GM12874 (cell line): ENCODE data around the gene ANGPTL8.

Experiments
- CTCF ChIP-seq: IDR thresholded peaks from 2 replicates; pipeline ENCODE4 v1.5.1; 2011; ENCODE audit warnings: low read depth, mild to moderate bottlenecking, control low read depth, low read length, moderate library complexity; ENCODE audit not compliant: insufficient read depth

ANGPTL8 gene

GRCh38 chr19:11194656-11195558 lies 44.5 kb upstream of the ANGPTL8 start:
- TF ChIP-seq CTCF: no peak

DNA sequence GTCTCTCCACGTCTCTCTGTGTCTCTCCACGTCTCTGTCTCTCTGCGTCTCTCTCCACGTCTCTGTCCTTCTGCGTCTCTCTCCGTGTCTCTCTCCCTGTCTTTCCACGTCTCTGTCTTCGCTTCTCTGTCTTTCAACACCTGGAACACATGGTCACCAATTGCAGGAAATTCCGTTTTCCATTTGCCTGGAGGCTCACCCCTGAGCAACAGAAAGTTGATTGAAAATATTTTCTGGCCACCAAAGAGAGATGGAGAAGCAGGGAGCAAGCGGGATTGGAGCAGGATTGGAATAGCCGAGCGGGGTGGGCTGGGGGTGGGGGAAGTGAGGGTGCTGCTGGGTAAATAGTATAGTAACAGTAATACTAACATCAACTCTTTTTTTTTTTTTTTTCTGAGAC lies 43.7 kb upstream of the ANGPTL8 start:
- TF ChIP-seq CTCF: no peak

DNA sequence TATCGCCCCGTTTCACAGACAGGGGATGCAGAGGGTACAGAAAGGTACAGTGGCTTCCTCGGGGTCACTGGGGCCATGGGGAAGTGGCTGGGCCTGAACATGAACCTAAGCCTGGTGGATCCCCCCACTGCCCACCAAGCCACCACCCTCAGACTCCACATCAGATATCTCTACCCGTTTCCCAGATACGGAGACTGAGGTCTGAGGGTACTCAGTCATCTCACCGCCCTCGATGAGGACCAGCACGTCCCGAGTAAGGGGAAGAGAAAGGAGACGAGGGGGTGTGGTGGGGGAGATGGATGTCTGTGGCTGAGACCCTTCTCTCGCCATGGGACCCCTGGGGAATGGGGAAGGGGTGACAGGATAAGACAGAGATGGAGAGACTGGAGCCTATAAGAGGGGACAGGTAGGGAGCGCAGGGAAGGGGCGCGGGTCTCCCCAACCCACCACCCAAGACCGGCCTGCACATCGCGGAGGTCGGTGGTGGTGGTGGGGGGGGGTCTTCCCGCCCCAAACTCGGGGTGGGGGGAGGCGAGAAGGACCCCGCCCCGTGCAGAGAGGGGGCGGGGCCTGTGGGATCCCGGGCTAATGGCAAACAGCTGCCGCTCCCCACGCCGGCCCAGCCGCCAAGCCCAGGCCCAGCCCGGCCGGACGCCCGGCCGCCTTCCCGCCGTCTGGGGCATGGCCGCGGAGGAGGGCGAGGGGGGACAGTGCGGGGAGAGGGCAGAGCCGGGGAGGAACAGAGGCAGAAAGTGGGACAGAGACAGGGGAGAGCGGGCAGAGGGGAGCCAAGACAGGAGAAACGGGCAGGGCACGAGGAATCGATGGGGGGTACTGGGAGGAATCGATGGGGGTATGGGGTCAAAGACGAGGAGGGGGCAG lies 42.8 kb upstream of the ANGPTL8 start:
- no peak for TF ChIP-seq CTCF

GRCh38 chr19:11197291-11198174 lies 41.9 kb upstream of the ANGPTL8 start, which contains the start of gene KANK2:
Gene KANK2, minus strand, starts transcription at chr19:11197545. Its CDS starts 3,034 bp downstream, at chr19:11194511.
- no peak for TF ChIP-seq CTCF

DNA sequence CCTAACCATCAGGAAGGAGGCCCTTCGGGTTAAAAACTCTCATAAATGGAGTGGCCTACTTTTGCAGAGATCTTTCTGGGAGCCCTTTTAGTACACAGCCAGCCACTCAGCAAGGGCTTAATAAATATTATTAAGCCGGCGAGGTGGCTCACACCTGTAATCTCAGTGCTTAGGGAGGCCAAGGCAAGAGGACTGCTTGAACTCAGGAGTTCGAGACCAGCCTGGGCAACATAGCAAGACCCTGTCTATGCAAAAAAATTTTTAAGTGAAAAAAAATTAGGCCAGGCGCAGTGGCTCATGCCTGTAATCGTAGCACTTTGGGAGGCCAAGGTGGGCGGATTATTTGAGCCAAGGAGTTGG lies 41.3 kb upstream of the ANGPTL8 start:
- no peak for TF ChIP-seq CTCF

- TF ChIP-seq CTCF: no peak
Observed at GRCh38 chr19:11198769-11199424, 40.5 kb upstream of the ANGPTL8 start.
